ENCODE measurements around the gene REXO4. TPM values are rescaled to one million over a fixed set of nuclear protein-coding genes. Genes with fewer than 3 reads are reported as not detected.

Gene REXO4
- total RNA-seq, 2 experiments from 2014 or later, result 49.5 to 52.0 TPM

DNA sequence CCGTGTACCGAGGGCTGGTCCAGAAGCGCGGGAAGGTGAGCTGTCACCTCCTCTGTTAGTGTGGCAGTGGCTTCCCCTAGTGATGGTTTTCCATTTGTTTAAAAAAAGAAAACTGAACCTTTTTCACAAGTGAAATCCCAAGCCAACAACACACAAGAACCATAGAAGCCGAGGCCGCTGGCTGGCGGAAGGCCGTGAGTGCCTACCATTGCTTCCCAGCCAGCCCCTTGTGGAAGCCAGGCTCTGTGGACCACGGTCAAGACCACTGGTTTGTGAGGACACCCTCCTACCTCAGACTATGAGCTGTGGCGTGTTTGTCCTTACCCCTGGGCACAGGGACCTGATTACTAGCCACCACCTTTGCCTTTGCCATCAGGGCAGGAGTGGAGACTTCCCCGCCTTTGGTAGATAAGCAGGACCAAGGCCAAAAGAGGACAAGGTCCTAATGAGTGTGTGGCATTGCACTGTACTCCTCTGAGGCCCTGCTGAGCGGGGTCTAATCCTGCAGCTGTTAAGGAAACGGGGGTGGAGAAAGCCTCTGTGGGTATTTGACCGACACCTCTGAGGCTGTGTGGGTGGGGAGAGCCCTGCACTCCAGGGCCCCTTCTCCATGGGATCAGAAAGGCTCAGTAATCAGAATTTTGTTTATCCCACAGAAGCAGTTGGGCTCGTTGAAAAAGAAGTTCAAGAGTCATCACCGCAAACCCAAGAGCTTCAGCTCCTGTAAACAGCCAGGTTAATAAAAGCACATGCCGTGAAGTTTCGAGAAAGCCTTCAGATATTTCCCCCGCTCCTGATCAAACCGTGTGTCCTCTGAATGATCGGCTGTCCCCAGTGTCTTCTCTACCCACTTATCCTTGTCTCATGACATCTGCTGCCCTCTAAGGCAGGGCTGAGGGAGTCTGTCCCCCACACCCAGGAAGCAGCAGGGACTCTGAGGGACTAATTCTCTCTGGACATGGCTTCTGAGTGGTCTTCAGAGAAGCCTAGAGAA is 57.1 kb downstream of the REXO4 start:
- CTCF ChIA-PET, result interaction anchor here (3.3 kb wide), 1 partner anchor 10 kb away, joined by 20 read pairs; no protein-coding TSS in a partner anchor
- POLR2A ChIA-PET, result interaction anchor here (0.7 to 8.5 kb wide), 5 partner anchors 10 to 1882 kb away, joined by 3 to 93 read pairs (median 4); no protein-coding TSS in a partner anchor

DNA sequence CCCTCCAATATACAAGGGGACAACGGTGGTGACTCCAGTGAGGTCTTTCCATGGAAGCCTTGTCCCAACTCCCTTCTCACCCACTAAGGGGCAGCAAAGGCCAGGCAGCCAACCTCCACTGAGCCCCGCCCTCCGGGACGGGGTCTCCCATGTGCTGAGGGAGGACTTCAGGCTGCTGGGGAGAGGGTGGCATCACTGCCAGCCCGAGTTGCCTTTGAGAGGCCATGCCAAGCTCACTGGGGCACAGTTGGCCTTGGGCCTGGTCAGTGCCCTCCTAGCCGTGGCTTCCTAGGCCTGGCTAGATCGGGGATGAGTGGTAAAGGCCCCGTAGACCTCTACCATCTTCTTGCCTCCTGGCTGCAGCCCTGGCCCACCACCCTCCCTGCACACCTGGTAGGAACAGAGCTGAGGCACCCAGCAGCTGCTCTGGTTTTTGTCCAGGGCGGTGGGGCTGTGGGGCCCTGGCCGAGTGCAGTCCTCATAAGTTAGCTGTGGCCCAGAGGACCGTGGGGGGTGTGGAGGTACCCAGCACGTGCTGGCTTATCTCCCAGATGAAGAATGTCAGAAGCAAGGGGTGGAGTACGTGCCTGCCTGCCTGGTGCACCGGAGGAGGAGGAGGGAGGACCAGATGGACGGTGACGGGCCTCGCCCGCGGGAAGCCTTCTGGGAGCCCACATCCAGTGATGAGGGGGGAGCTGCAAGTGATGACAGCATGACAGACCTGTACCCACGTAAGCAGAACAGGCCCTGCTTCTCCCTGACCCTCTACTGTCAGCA is 58.2 kb downstream of the REXO4 start:
- ChIA-PET POLR2A (interaction anchor here (0.7 to 8.5 kb wide), 6 partner anchors 10 to 1880 kb away, joined by 3 to 93 read pairs (median 4); partner anchors contain the start of genes MED22 and RPL7A), CTCF (interaction anchor here (0.8 to 3.3 kb wide), 5 partner anchors 9 to 54 kb away, joined by 3 to 20 read pairs (median 4); no protein-coding TSS in a partner anchor)

DNA sequence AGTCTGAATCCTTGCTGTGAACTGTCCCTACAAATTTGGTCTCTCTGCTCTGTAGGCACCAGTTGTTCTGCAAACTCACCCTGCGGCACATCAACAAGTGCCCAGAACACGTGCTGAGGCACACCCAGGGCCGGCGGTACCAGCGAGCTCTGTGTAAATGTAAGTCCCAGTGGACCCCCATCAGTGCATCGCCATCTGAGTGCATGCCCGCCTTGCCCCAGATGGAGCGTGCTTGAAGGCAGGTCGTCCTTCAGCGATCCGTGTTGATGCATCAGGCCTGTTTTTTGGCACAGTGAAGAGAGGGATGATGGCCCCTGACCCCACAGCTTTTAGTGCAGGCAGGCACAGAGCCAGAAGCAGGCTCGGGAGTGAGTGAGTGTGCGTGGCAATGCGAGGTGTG is 60.2 kb downstream of the REXO4 start:
- ChIA-PET CTCF (interaction anchor here (2.2 to 3.9 kb wide), 2 partner anchors 14 to 17 kb away, joined by 9 to 27 read pairs; no protein-coding TSS in a partner anchor), POLR2A (interaction anchor here (1.0 to 8.5 kb wide), 4 partner anchors 8 to 17 kb away, joined by 4 to 93 read pairs (median 12); partner anchors contain the start of genes MED22 and RPL7A)

DNA sequence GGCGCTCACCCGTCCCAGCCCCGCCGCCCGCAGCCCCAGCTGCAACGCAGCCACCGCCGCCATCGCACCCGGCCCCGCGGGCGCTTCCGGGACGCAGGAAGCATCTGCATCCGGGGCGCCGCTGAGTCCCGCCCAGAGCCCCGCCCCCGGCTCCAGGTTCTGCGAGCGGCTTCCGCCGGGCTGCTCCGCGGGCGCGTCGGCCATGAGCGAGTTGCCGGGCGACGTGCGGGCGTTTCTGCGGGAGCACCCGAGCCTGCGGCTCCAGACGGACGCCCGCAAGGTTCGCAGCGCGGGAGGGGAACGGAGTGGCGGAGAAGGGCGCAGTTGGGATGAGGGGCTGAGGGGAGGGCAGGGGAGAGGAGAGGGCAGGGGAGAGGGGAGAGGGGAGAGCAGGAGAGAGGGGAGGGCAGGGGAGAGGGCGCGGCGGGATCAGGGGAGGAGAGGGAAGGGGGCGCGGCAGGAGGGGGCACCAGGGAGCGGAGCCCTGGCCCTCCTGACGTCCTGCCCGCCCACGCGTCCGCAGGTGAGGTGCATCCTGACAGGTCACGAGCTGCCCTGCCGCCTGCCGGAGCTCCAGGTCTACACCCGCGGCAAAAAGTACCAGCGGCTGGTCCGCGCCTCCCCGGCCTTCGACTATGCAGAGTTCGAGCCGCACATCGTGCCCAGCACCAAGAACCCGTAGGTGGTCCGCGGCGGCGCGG is 61.3 kb downstream of the REXO4 start, which contains the start of the genes SURF1 and SURF2:
Gene SURF1 (minus strand): TSS at position 97 of the 701 bp plus-strand sequence. CDS start 34 bp downstream, at position 63.
Gene SURF2 (plus strand): TSS at position 160 of the 701 bp plus-strand sequence. CDS start 43 bp downstream, at position 203.
- ChIA-PET POLR2A (interaction anchor here (1.0 to 8.5 kb wide), 7 partner anchors 9 to 326 kb away, joined by 3 to 93 read pairs (median 4); partner anchors contain the start of genes GTF3C5, MED22 and RPL7A), CTCF (interaction anchor here (0.8 to 3.9 kb wide), 4 partner anchors 8 to 18 kb away, joined by 3 to 27 read pairs (median 8); partner anchors contain the start of genes MED22 and RPL7A)

Other genes starting within 250 kb of the REXO4 start
- gene OBP2B, start 208.8 kb downstream of the REXO4 start, total RNA-seq, result not detected
- not detected for gene ABO, start 142.8 kb downstream of the REXO4 start, total RNA-seq
- gene SURF6, start 81.8 kb downstream of the REXO4 start, total RNA-seq, result 10 to 100 TPM; 33.0 to 34.2 TPM
- 10 to 100 TPM; 42.5 to 43.3 TPM for gene MED22, start 69.9 kb downstream of the REXO4 start, total RNA-seq
- gene RPL7A, start 69.8 kb downstream of the REXO4 start, total RNA-seq, result 1,000 to 10,000 TPM; 3,102 to 3,168 TPM
- gene SURF1, start 61.5 kb downstream of the REXO4 start, total RNA-seq, result 10 to 100 TPM; 31.6 to 31.9 TPM
- 10 to 100 TPM; 29.7 to 30.9 TPM for gene SURF2, start 61.5 kb downstream of the REXO4 start, total RNA-seq
- gene SURF4, start 42.0 kb downstream of the REXO4 start, total RNA-seq, result 100 to 1,000 TPM; 260 to 276 TPM
- gene STKLD1, start 41.6 kb downstream of the REXO4 start, total RNA-seq, result under 1 TPM; 0.21 to 0.65 TPM
- 1 to 10 TPM in 1 of 2 experiments, under 1 TPM in 1; 0.89 to 1.4 TPM for gene ADAMTS13, start 4.4 kb upstream of the REXO4 start, total RNA-seq
- gene CACFD1, start 42.0 kb upstream of the REXO4 start, total RNA-seq, result under 1 TPM; 0.90 to 0.97 TPM
- 10 to 100 TPM; 14.3 to 14.4 TPM for gene SLC2A6, start 61.1 kb upstream of the REXO4 start, total RNA-seq
- not detected for gene MYMK, start 106.9 kb upstream of the REXO4 start, total RNA-seq
- under 1 TPM in 1 of 2 experiments, not detected in 1; 0.04 TPM for gene ADAMTSL2, start 116.7 kb upstream of the REXO4 start, total RNA-seq
- not detected for gene FAM163B, start 191.4 kb upstream of the REXO4 start, total RNA-seq
- gene DBH, start 218.4 kb upstream of the REXO4 start, total RNA-seq, result not detected

All from activated CD8-positive, alpha-beta memory T cell treated with anti-CD3 and anti-CD28 coated beads for 36 hours (primary cell).